Measurements from ENCODE around the gene REEP3.

- TF ChIP-seq EZH2phosphoT487 (IDR thresholded peaks at IDR 0.05; ENCODE audit: borderline replicate concordance) (no peak), CTCF (conservative IDR thresholded peaks at IDR 0.05; ENCODE audit: low read length) (no peak)
Measured at GRCh38 chr10:63642808-63643207, 121.6 kb downstream of the REEP3 start.

Data from Loucy (cell line).